HEK293 (cell line): Measurements from ENCODE around the gene PTPRJ.

Experiments used
- ZNF140 ChIP-seq: fragments of 450-650 bp; formaldehyde crosslinking; IDR thresholded peaks from 2 replicates; pipeline ENCODE4 v1.5.1; 2016; ENCODE audit warnings: missing biosample characterization, missing genetic modification characterization
- ZNF558 ChIP-seq: fragments of 450-650 bp; formaldehyde crosslinking; IDR thresholded peaks from 2 replicates; pipeline ENCODE4 v1.5.1; 2016; ENCODE audit warnings: missing biosample characterization, missing genetic modification characterization
- ZNF660 ChIP-seq: fragments of 450-650 bp; IDR thresholded peaks from 2 replicates; pipeline ENCODE4 v1.5.1; 2018; ENCODE audit warnings: missing biosample characterization, mild to moderate bottlenecking, missing genetic modification characterization
- TF ChIP-seq, protein P1 (sequence below): fragments of 450-650 bp; formaldehyde crosslinking; IDR thresholded peaks from 2 replicates; pipeline ENCODE4 v1.5.1; 2016; ENCODE audit warnings: missing biosample characterization, missing genetic modification characterization
- TF ChIP-seq, protein P2 (sequence below): fragments of 450-650 bp; IDR thresholded peaks from 2 replicates; pipeline ENCODE4 v1.5.1; 2018; ENCODE audit warnings: missing biosample characterization, mild to moderate bottlenecking, missing genetic modification characterization
- TF ChIP-seq, protein P3 (sequence below): fragments of 450-650 bp; formaldehyde crosslinking; IDR thresholded peaks from 2 replicates; pipeline ENCODE4 v1.5.1; 2016; ENCODE audit warnings: missing biosample characterization, missing genetic modification characterization
- TF ChIP-seq, protein P4 (sequence below): fragments of 450-650 bp; formaldehyde crosslinking; IDR thresholded peaks from 2 replicates; pipeline ENCODE4 v1.5.1; 2016; ENCODE audit warnings: missing biosample characterization, missing genetic modification characterization

DNA sequence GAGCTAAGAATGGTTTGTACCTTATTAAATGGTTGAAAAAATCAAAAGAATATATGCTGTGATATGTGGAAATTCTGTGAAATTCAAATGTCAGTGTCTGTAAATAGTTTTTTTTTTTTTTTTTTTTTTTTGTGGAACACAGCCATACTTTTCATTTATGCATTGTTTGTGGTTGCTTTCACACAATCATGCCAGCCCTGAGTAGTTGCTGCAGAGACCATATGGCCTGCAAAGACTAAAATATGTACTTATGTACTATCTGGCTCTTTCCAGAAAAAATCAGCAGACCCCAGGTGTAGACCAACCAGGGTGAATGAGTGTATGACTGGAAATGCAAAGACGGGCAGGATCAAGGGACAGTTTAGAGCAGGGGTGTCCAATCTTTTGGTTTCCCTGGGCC is 98.3 kb downstream of the PTPRJ start:
- TF ChIP-seq, protein P1, sequence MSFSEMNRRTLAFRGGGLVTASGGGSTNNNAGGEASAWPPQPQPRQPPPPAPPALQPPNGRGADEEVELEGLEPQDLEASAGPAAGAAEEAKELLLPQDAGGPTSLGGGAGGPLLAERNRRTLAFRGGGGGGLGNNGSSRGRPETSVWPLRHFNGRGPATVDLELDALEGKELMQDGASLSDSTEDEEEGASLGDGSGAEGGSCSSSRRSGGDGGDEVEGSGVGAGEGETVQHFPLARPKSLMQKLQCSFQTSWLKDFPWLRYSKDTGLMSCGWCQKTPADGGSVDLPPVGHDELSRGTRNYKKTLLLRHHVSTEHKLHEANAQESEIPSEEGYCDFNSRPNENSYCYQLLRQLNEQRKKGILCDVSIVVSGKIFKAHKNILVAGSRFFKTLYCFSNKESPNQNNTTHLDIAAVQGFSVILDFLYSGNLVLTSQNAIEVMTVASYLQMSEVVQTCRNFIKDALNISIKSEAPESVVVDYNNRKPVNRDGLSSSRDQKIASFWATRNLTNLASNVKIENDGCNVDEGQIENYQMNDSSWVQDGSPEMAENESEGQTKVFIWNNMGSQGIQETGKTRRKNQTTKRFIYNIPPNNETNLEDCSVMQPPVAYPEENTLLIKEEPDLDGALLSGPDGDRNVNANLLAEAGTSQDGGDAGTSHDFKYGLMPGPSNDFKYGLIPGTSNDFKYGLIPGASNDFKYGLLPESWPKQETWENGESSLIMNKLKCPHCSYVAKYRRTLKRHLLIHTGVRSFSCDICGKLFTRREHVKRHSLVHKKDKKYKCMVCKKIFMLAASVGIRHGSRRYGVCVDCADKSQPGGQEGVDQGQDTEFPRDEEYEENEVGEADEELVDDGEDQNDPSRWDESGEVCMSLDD = no peak
- TF ChIP-seq, protein P2, sequence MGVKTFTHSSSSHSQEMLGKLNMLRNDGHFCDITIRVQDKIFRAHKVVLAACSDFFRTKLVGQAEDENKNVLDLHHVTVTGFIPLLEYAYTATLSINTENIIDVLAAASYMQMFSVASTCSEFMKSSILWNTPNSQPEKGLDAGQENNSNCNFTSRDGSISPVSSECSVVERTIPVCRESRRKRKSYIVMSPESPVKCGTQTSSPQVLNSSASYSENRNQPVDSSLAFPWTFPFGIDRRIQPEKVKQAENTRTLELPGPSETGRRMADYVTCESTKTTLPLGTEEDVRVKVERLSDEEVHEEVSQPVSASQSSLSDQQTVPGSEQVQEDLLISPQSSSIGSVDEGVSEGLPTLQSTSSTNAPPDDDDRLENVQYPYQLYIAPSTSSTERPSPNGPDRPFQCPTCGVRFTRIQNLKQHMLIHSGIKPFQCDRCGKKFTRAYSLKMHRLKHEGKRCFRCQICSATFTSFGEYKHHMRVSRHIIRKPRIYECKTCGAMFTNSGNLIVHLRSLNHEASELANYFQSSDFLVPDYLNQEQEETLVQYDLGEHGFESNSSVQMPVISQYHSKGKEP (tag by site-specific recombination) = no peak
- no peak for TF ChIP-seq ZNF558 (tag by site-specific recombination)
- TF ChIP-seq, protein P3, sequence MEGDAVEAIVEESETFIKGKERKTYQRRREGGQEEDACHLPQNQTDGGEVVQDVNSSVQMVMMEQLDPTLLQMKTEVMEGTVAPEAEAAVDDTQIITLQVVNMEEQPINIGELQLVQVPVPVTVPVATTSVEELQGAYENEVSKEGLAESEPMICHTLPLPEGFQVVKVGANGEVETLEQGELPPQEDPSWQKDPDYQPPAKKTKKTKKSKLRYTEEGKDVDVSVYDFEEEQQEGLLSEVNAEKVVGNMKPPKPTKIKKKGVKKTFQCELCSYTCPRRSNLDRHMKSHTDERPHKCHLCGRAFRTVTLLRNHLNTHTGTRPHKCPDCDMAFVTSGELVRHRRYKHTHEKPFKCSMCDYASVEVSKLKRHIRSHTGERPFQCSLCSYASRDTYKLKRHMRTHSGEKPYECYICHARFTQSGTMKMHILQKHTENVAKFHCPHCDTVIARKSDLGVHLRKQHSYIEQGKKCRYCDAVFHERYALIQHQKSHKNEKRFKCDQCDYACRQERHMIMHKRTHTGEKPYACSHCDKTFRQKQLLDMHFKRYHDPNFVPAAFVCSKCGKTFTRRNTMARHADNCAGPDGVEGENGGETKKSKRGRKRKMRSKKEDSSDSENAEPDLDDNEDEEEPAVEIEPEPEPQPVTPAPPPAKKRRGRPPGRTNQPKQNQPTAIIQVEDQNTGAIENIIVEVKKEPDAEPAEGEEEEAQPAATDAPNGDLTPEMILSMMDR (tag by site-specific recombination) = no peak
- no peak for TF ChIP-seq ZNF660
- TF ChIP-seq, protein P4, sequence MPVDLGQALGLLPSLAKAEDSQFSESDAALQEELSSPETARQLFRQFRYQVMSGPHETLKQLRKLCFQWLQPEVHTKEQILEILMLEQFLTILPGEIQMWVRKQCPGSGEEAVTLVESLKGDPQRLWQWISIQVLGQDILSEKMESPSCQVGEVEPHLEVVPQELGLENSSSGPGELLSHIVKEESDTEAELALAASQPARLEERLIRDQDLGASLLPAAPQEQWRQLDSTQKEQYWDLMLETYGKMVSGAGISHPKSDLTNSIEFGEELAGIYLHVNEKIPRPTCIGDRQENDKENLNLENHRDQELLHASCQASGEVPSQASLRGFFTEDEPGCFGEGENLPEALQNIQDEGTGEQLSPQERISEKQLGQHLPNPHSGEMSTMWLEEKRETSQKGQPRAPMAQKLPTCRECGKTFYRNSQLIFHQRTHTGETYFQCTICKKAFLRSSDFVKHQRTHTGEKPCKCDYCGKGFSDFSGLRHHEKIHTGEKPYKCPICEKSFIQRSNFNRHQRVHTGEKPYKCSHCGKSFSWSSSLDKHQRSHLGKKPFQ = no peak
- no peak for TF ChIP-seq ZNF140 (tag by site-specific recombination)
